B cell (primary cell): ENCODE data around the gene CMIP. TPM values are rescaled to one million over a fixed set of nuclear protein-coding genes. Genes with fewer than 3 reads are reported as not detected.

ENCODE experiments used
- ATAC-seq: fragments of 200-7000 bp; cut with Tn5 transposase; one replicate; pipeline ENCODE4 v1.10.0; 2021; ENCODE audit warnings: low read depth, mild to moderate bottlenecking, moderate number of reproducible peaks, moderate library complexity
- CTCF ChIA-PET: fragments of 350-600 bp; sonication (Branson Sonifier 250); formaldehyde crosslinking; loops from one replicate; lab custom pipeline; 2021; ENCODE audit warnings: antibody characterized with exemption, inconsistent platforms; lab: Charles Lee
- POLR2A ChIA-PET: fragments of 350-600 bp; sonication (Branson Sonifier 250); formaldehyde crosslinking; loops from one replicate; lab custom pipeline; 2021; ENCODE audit warnings: antibody characterized with exemption; lab: Charles Lee
- DNase-seq: peaks from one replicate; pipeline ENCODE4 v3.0.0; 2013
- H2AFZ ChIP-seq: 2 replicates; pipeline ENCODE4 v1.6.1; 2012; ENCODE audit warnings: mild to moderate bottlenecking, low read depth, low read length; ENCODE audit not compliant: insufficient read depth, poor library complexity, severe bottlenecking
- H3K27ac ChIP-seq, 2 donors: 1 replicate in 1 of 2; 2 replicates in 1 of 2; pipeline ENCODE4 v1.5.1; 2012 to 2013; ENCODE audit warnings: low read length in 2 of 2, mild to moderate bottlenecking in 2 of 2, moderate library complexity in 1 of 2
- H3K27me3 ChIP-seq, 4 experiments: fragments of 200-600 bp in 1 of 4; sonication (generic) in 1 of 4; replicated peaks in 1 of 4; 1 replicate in 2 of 4; 2 replicates in 2 of 4; pipeline versions ENCODE4 v1.6.1 to v1.7.0; 2013 to 2016; ENCODE audit warnings: low read length in 3 of 4, mild to moderate bottlenecking in 2 of 4, mixed read lengths in 1 of 4, moderate library complexity in 1 of 4; ENCODE audit not compliant: insufficient read depth in 4 of 4, control insufficient read depth in 3 of 4; ENCODE audit errors: control extremely low read depth in 1 of 4
- H3K36me3 ChIP-seq, 2 experiments: replicated peaks in 1 of 2; 1 replicate in 1 of 2; 2 replicates in 1 of 2; pipeline versions ENCODE4 v1.6.1 to v1.7.1; 2013; ENCODE audit warnings: low read length in 1 of 2; ENCODE audit not compliant: insufficient read depth in 2 of 2, control insufficient read depth in 1 of 2; ENCODE audit errors: control extremely low read depth in 1 of 2, extremely low read depth in 1 of 2
- H3K4me1 ChIP-seq, 2 donors: fragments of 200-600 bp in 1 of 2; sonication (generic) in 1 of 2; 1 replicate in 1 of 2; 2 replicates in 1 of 2; pipeline versions ENCODE4 v1.5.1 to v1.6.1; 2013 to 2017; ENCODE audit warnings: low read length in 2 of 2; ENCODE audit not compliant: control insufficient read depth in 2 of 2, insufficient read depth in 2 of 2
- H3K4me2 ChIP-seq: replicated peaks from 2 replicates; pipeline ENCODE3; 2012; ENCODE audit warnings: mild to moderate bottlenecking, low read depth, low read length; ENCODE audit not compliant: poor library complexity, severe bottlenecking
- H3K4me3 ChIP-seq, 5 experiments: fragments of 200-600 bp in 1 of 5; sonication (generic) in 1 of 5; 1 replicate in 3 of 5; 2 replicates in 2 of 5; pipeline versions ENCODE4 v1.5.1 to v1.7.0; 2011 to 2016; ENCODE audit warnings: low read length in 4 of 5, mild to moderate bottlenecking in 4 of 5, low read depth in 2 of 5, control low read depth in 1 of 5, moderate library complexity in 1 of 5; ENCODE audit not compliant: insufficient read depth in 1 of 5; ENCODE audit errors: control extremely low read depth in 1 of 5, extremely low read depth in 1 of 5
- H3K79me2 ChIP-seq: fragments of 200-600 bp; sonication (generic); one replicate; pipeline ENCODE4 v1.6.0; 2016; ENCODE audit warnings: low read length; ENCODE audit not compliant: control insufficient read depth, insufficient read depth
- H3K9ac ChIP-seq: fragments of 200-600 bp; sonication (generic); 2 replicates; pipeline ENCODE4 v1.6.1; 2017; ENCODE audit warnings: mild to moderate bottlenecking, low read length, moderate library complexity
- H3K9me3 ChIP-seq, 3 donors: one replicate each; pipeline versions ENCODE4 v1.6.1 to v1.7.1; 2013; ENCODE audit warnings: low read length in 2 of 3; ENCODE audit not compliant: control insufficient read depth in 2 of 3, insufficient read depth in 1 of 3; ENCODE audit errors: control extremely low read depth in 1 of 3
- H4K20me1 ChIP-seq: 2 replicates; pipeline ENCODE4 v1.6.0; 2012; ENCODE audit warnings: mild to moderate bottlenecking, low read length; ENCODE audit not compliant: insufficient read depth, control insufficient read depth, poor library complexity, severe bottlenecking
- H3K27ac Mint-ChIP-seq: one replicate; pipeline ENCODE4 v1.8.0; 2021; ENCODE audit warnings: mixed read lengths
- H3K27me3 Mint-ChIP-seq: one replicate; pipeline ENCODE4 v1.8.0; 2021; ENCODE audit warnings: mixed read lengths
- H3K4me1 Mint-ChIP-seq: one replicate; pipeline ENCODE4 v1.8.0; 2021; ENCODE audit warnings: mixed read lengths
- H3K4me3 Mint-ChIP-seq: one replicate; pipeline ENCODE4 v1.8.0; 2021; ENCODE audit warnings: mixed read lengths
- H3K9me3 Mint-ChIP-seq: one replicate; pipeline ENCODE4 v1.8.0; 2022; ENCODE audit warnings: mixed read lengths; ENCODE audit not compliant: insufficient read depth
- CTCF ChIP-seq: fragments of 200-600 bp; IDR thresholded peaks from one replicate; pipeline ENCODE4 v1.8.0; 2022; ENCODE audit warnings: antibody characterized with exemption, mild to moderate bottlenecking
- EZH2 ChIP-seq: IDR thresholded peaks from 2 replicates; pipeline ENCODE4 v1.6.1; 2012; ENCODE audit warnings: borderline replicate concordance, low read depth, mild to moderate bottlenecking, moderate library complexity, low read length; ENCODE audit not compliant: insufficient read depth, poor library complexity, severe bottlenecking
- WGBS: methylation state at CpG from one replicate; pipeline ENCODE4 v1.1.5; 2013; ENCODE audit warnings: missing lambda C conversion rate; ENCODE audit not compliant: insufficient coverage; 5-methylcytosine and 5-hydroxymethylcytosine counted together
- intact Hi-C: fragments of 100-400 bp; cut with micrococcal nuclease; formaldehyde crosslinking; loops from one replicate; pipeline ENCODE4 v1.10.0; 2022
- polyA plus RNA-seq: library from polyadenylated mRNA; depleted of rRNA; stranded (reverse); fragments of >200 nt; gene quantifications from 2 replicates; pipeline ENCODE4 v1.2.3, GENCODE V29; 2012
- total RNA-seq, 2 donors: library from RNA; stranded (reverse); fragments of 120-200 nt in 1 of 2; gene quantifications; 1 replicate in 1 of 2; 2 replicates in 1 of 2; pipeline versions ENCODE4 v1.2.3 to v1.2.4, GENCODE V29; 2013 to 2022

CMIP gene
- total and polyA plus RNA-seq, 2 donors (not counting 1 experiment from before 2014, with no cell fraction given) = 27.1 to 155 TPM

- Mint-ChIP-seq H3K9me3 (no peaks in the 10 kb centered on the region), H3K27ac (no peak overlapping the region), H3K27me3 (no peaks in the 10 kb centered on the region), H3K4me1 (no peaks in the 10 kb centered on the region), H3K4me3 (no peak overlapping the region)
- Histone ChIP-seq H3K36me3 (peaks cover 0 to 71% of the 10 kb centered on the region in 2 experiments), H3K9me3 (no peaks in the 10 kb centered on the region), H3K27ac (no peak overlapping the region), H3K4me2 (no peak overlapping the region), H3K4me1 (no peaks in the 10 kb centered on the region), H3K27me3 (no peaks in the 10 kb centered on the region), H3K79me2 (peaks cover 73% of the 10 kb centered on the region), H3K4me3 (no peak overlapping the region), H3K9ac (no peak overlapping the region), H4K20me1 (peaks cover 53% of the 10 kb centered on the region), H2AFZ (no peak overlapping the region)
- ATAC-seq (no peak), DNase-seq (no peak)
- no peak for TF ChIP-seq EZH2
- no peak for TF ChIP-seq CTCF
- POLR2A ChIA-PET = no interaction called here
- intact Hi-C loops = no loop called here
- WGBS = 99% methylated on average over 17 of the region's 22 CpGs
- CTCF ChIA-PET = no interaction called here
Observed at GRCh38 chr16:81680444-81681275, 236.1 kb downstream of the CMIP start.

- ChIA-PET POLR2A (no interaction called here), CTCF (no interaction called here)
- no peak overlapping the region for H3K27ac Mint-ChIP-seq
- 99% methylated on average over 14 of the region's 14 CpGs for WGBS
- H3K79me2 ChIP-seq = peaks cover 77% of the 10 kb centered on the region
- H3K4me3 Mint-ChIP-seq = no peak overlapping the region
- H3K4me1 Mint-ChIP-seq = no peaks in the 10 kb centered on the region
- no peak overlapping the region for H3K9ac ChIP-seq
- no peaks in the 10 kb centered on the region for H3K27me3 Mint-ChIP-seq
- DNase-seq (no peak), ATAC-seq (no peak)
- no peaks in the 10 kb centered on the region for H3K27me3 ChIP-seq
- H2AFZ ChIP-seq = no peak overlapping the region
- H3K4me3 ChIP-seq = no peak overlapping the region
- H3K4me2 ChIP-seq = no peak overlapping the region
- no peak overlapping the region for H3K27ac ChIP-seq
- H3K4me1 ChIP-seq = no peaks in the 10 kb centered on the region
- no peaks in the 10 kb centered on the region for H3K9me3 Mint-ChIP-seq
- H3K36me3 ChIP-seq = peaks cover 0 to 70% of the 10 kb centered on the region in 2 experiments
- no peak for TF ChIP-seq CTCF
- no peak for TF ChIP-seq EZH2
- intact Hi-C loops = no loop called here
- H4K20me1 ChIP-seq = peaks cover 60% of the 10 kb centered on the region
- H3K9me3 ChIP-seq = no peaks in the 10 kb centered on the region
Observed at GRCh38 chr16:81681311-81681710, 236.7 kb downstream of the CMIP start.
